Fibroblast of skin of back (primary cell): ENCODE data around the gene C5orf58.

Source experiments
- DNase-seq: peaks from one replicate; pipeline ENCODE4 v3.0.0-alpha.2; 2013

Gene C5orf58

GRCh38 chr5:170261528-170262043 is 28.8 kb downstream of the C5orf58 start:
- no peak for DNase-seq

GRCh38 chr5:170262061-170263045 is 29.6 kb downstream of the C5orf58 start:
- DNase-seq: no peak

GRCh38 chr5:170263906-170264305 is 31.1 kb downstream of the C5orf58 start:
- DNase-seq: no peak

GRCh38 chr5:170265522-170265921 is 32.7 kb downstream of the C5orf58 start:
- no peak for DNase-seq

DNA sequence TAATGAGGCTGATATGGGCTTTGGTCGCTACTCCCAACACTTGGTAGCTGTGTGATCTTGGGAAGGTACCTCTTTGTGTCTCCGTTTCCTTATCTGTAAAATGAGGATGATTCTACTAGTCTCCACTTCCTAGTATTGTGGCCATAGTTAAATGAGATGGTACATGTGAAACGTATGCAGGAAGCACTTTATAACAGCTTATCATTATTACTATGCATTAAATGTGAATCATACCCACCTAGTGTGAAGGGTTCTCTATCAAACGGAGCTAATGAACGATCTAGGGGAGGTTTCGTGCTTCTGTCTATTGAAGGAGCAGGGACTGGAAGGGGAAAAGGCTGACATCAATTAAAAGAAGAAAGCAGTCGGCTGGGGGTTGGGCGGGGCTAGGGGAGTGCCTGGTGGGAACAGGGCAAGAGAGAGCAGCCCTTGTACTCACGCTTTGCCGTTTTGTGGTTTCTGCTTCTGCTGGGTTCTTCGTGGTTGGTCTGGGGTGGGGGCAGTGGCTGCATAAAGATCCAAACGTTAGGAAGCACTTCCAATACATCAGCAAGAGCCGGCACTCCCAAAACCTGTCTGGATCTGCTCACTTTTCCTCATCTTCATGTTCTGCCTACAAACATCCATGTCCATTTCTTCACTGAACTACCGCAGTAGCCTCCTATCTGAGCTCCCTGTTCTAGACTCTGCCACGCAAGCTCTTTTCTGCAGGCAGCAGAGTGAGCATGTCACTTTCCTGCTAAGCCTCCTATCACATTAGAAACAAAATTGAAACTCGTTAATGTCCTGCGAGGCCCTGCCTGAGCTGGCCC is 34.0 kb downstream of the C5orf58 start:
- DNase-seq: no peak

- peak; percentile 65 for DNase-seq
Measured at GRCh38 chr5:170267431-170268152, 34.8 kb downstream of the C5orf58 start.

GRCh38 chr5:170268153-170268689 is 35.4 kb downstream of the C5orf58 start:
- no peak for DNase-seq

DNA sequence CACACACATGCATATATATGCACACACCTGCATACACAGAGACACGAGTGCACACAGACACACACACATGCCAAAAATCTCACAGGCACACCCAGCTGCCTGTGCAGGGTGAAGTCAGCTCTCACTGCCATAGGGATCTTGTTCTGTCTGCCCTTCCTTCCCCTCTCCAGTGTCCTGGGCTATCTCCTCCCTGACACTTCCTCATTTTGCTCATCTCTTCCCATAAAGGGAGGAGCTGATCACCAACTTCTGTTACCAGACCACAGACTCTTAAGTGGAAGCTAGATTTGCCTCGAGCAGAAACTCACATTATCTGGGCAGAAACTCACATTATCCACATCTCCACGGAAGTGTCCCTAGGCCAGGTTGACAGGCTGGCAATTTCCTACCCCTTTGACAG is 36.1 kb downstream of the C5orf58 start:
- no peak for DNase-seq

- no peak for DNase-seq
Measured at GRCh38 chr5:170269579-170269978, 36.8 kb downstream of the C5orf58 start.

DNA sequence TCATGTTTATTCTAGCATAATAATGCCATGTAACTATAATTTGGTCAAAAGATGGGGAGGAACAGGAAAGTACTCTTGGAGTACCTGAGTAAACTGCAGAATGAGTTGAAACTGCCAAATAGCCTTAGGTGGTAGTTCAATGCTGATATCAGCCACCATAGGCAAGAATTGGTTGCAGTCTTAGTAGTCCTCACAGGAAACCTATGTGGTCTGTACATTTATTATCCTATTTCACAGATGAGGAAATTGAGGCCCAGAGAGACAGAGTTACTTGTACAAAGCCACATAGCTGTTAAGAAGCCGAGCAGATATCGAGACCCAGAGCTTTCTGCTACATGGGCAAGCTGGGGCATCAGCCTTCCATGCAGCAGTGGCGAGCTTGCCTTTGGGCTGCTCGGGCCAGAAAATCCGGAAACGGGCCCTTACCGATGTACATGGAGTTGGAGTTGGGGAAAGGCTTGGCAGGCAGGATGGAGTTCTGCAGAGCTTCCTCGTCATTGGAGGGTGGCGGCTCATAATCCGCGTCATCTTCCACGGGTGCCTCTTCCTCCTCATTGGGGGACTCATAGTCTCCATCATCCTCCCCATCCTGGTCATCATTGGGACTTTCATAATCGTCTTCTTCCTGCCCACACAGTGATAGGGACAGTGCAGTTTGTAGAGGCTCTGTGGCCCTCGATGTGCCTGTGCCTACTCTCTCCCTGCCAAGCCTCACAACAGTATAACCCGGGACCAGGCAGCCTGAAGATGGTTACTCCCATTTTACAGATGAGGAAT is 37.7 kb downstream of the C5orf58 start:
- no peak for DNase-seq

GRCh38 chr5:170273968-170274710 is 41.4 kb downstream of the C5orf58 start:
- no peak for DNase-seq

- no peak for DNase-seq
Measured at GRCh38 chr5:170275376-170275994, 42.7 kb downstream of the C5orf58 start.

DNA sequence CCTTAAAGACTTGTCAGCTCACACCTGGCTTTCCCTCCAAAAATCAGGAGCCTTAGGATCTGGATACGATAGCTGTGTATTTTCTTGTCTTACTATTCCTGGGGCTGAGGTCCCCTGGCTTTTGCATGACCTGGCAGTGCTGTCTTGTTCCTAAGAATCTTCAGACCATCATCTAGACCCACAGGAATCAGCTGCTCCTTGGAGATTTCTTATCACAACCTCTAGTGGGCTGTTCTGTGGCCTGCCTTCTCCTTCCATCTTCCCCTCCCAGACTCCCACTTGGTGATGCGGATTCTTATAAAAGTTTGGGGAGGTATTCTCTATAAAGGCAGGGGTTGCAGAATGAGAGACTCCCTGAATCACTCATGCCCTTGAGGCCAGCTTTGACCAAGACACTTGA is 43.4 kb downstream of the C5orf58 start:
- DNase-seq: no peak

GRCh38 chr5:170277867-170278281 is 45.1 kb downstream of the C5orf58 start:
- DNase-seq: no peak

DNA sequence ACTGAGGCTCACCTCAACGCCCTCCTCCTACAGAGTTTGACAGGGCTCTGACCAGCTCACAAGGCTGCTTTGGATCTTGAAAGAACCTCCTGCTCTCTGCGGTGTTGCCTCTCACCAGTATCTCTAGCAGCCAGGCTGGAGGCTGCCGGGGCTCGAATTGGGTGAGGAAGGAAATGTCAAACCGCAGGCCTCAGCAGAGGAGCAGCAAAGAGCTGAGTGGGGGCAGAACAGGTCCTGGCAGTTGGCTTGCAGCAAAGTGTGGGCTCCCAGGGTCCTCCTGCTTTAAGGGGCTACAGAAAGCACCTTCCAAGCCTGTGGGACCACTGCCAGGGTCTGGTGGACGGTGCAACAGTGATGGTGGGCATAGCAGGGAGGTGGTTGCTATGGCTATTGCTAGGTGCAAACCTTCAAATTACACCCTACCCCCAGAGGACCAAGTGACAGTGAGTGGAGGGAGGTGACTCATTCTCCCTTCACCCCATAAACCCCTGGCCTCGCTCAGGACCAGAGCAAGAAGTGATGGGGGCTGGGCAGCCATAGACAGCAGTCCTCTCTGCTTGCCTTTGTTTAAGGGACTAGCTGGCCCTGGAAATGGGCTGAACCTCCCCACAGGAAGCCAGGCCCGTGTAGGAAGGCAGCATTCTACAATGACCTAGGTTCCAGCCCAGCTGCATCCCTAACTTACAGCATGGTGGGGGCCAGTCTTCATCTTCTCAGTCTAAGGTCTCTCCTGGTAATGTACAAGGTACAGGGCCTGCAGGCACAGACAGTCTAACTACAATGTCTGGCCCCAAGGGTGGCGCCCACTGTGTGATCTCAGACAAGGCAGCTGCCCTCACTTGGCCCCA is 46.0 kb downstream of the C5orf58 start:
- no peak for DNase-seq

GRCh38 chr5:170279459-170279817 is 46.7 kb downstream of the C5orf58 start:
- DNase-seq: no peak

DNA sequence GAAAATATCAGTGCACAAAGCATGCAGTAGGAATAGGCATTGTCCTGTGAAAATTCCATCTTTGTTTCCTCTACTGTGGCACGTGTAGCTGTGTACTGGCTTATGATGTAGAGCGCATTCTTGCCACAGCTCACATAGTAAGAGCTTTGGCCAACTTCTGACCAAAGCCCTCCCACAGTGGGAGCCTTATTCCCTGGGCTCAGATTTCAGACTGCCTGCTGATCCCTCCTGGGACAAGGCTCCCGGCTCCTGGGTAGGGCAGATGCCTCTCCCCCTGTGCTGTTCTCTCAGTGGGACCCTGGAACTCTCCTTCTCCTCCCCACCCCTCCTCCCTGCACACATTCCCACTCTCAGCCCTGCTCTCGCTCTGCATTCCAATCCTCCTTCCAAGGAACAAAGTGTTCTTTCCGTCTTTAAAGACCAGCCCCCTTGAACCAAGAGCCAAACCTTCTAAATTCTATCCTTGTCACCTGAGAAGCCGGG is 47.3 kb downstream of the C5orf58 start:
- DNase-seq: no peak

DNA sequence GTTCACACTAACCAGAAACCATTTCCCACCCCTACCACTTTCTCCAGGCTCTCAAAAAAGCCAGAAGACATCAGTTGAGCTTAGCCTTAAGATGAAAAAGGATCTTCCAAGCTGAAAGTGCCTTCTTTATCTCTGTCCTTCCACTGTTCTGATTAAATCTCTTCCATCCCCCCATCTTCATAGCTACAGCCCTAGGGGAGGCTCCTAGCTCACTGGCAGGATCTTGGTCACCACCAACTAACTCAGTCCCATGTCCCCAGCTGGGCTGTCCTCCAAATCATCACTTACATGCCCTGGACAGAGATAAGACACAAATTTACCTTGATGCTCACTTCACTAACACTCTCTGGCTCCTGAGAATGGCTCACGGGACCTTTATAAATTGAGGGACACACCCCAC is 50.5 kb downstream of the C5orf58 start:
- DNase-seq: no peak

DNA sequence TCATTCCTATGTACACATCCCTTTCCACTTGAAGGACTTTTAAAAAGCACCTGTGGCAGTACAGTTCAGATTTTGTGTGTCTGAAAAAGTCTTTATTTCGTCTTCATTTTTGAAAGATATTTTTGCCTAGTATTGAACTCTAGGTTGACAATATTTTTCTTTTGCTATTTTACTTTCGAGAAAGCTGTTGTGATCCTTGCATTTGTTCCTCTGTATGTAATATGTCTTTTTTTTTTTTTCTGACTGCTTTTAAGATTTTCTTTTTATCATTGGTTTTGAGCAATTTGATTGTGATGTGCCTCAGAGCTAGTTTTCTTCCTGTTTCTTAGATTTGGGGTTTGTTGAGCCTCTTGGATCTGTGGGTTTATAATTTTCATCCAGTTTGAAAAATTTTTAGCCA is 51.4 kb downstream of the C5orf58 start:
- no peak for DNase-seq
